Stimulated activated CD8-positive, alpha-beta memory T cell treated with anti-CD3 and anti-CD28 coated beads, Interleukin-15, amount 100 ng/mL, for 48 hours (primary cell): Measurements from ENCODE around the gene TGM5.
"Not testable (repeated sequence)": the region's sequence is repeated elsewhere in the genome, so short reads cannot be mapped to it uniquely, and the experiment has no call there.

ENCODE experiments used
- DNase-seq, 2 donors: peaks; one replicate each; pipeline ENCODE4 v3.0.0-alpha.2; 2020; ENCODE audit warnings: low read depth in 2 of 2

The TGM5 gene

DNA sequence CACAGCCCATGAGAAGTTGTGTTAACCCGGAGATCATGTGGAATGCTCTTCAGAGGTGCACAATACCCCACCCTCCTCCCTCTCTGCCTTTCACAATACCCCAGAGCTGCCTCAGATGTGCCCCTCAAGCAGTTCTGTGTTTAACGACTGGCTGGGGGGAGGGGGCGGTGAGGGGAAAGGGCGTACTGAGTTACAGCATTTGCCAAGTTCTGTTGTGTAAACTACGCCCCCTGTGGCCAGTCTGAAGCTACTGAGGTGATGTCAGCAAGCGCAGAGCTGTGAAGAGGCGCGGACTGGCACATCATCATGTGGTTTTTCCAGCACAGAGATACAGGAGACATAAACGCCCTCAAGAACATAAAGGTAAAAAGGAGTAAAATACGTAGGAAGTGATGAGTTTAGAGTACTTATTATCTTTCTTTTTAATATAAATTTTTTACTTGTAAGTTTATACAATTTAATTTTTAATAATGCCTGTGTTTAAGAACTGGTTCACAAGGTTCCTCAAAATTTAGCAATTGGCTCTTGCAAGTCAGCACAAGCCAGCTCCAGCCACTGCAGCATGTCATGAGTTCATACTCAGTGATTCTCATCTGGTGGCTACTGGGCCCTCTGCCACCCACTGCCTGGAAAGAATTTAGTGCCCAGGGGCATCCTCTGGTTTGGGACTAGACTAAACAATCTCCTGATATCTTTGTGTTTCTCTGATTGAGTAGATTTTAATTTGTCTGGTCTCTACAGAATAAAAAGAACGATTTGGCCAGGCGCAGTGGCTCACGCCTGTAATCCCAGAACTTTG, 47.6 kb downstream of the TGM5 start:
- no peak for DNase-seq

DNA sequence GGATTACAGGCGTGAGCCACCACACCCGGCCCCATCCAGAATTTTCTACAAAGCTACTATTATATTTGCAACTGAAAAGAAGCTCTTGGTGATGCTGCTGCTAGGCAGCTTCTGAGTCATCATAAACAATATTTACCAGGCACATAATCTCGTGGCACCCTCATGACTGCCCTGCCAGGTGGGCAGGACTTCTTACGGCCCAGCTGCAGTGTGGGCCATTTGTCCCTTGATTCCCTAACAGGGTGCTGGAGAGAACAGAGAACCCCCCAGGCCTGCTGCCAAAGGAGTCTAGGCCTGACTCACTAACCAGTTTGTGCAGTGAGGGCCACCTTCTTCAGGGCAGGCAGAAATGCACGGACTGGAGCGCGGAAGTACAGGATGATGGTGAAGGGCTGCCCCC, 50.8 kb downstream of the TGM5 start:
- DNase-seq: no peak

GRCh38 chr15:43214592-43215295, 52.0 kb downstream of the TGM5 start:
- DNase-seq: no peak

GRCh38 chr15:43214169-43214568, 52.6 kb downstream of the TGM5 start:
- no peak for DNase-seq

DNA sequence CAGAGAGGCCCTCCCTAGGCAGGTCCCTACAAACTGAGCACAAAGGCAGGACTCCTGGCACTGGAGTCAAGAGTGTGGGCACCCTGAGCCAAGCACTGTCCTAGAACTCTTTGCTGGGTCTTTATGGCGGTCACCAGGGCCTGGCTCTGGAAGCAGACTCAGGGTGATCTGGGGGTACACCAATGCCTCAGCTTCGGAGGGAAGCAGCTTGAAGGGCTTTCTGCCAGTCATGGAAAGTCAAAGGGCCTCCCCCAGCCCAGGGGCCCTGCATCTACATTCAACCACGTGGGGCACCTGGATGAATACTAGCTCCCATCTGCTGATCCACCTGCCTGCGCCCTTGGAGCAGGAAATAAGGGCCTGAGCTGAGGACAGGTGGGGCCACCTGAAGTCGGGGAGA, 53.3 kb downstream of the TGM5 start:
- DNase-seq: no peak

DNA sequence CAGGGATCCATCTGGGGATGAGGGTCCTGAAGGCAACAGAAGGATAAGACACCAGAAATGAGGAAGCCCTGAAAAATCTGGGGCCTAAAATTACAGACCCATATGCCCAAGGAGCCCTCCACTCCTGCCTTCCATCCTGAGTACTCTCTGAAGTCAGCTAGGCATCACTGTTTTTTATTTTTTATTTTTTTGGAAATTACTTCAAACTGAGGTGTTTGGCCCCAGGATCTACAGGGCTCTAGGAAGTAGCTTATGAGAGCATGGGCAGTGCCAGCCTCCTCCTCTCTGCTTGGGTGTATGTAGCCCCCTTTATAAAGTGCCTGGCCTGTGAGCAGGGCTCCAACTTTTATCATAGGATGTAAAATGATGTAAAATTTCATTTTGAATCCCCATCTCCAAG, 53.8 kb downstream of the TGM5 start:
- DNase-seq: no peak

GRCh38 chr15:43212299-43212698, 54.4 kb downstream of the TGM5 start:
- DNase-seq: no peak

DNA sequence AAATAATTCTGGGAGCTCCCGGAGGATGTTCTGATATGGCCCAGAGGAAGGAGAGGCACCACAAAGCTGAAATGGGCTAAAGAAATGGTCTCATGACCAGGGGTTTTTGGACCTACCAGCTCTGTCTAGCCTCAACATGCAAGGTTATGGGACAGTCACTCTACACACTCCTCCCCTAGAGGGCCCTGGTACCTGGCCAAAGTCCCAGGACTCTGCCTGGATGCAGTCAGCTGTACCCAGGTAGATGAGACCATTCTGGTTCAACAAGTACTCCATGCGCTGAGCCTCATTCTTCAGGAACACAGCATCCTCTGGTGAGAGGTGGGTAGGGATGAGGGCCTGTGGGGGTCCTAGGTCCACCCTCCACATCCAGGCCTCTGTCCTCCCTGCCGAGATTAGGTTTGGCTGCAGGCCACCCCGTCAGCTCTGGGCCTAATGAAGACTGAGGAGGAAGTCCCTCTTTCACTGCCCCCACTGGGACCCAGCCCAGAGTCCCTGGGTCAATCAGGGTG, 55.4 kb downstream of the TGM5 start:
- DNase-seq: no peak

DNA sequence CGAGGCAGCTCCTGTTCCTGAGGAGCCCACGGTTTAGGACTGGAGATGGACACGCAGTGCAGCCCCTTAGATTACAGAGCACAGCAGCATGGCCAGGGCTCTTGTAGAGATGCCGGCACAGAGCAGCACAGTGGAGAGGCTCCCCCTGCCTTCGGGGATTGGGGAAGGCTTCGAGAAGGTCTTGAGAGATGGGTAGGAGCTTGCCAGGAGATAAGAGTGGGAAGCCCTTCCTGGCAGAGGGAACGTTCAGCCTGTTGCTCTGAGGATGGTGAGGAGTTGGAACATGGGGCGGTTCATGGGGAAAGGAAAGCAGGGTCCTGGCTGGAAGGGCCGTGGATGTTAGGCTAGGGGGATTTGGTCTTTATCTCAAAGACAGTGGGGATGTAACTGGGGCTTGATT, 55.9 kb downstream of the TGM5 start:
- DNase-seq: no peak

GRCh38 chr15:43210172-43210745, 56.5 kb downstream of the TGM5 start:
- DNase-seq: no peak

DNA sequence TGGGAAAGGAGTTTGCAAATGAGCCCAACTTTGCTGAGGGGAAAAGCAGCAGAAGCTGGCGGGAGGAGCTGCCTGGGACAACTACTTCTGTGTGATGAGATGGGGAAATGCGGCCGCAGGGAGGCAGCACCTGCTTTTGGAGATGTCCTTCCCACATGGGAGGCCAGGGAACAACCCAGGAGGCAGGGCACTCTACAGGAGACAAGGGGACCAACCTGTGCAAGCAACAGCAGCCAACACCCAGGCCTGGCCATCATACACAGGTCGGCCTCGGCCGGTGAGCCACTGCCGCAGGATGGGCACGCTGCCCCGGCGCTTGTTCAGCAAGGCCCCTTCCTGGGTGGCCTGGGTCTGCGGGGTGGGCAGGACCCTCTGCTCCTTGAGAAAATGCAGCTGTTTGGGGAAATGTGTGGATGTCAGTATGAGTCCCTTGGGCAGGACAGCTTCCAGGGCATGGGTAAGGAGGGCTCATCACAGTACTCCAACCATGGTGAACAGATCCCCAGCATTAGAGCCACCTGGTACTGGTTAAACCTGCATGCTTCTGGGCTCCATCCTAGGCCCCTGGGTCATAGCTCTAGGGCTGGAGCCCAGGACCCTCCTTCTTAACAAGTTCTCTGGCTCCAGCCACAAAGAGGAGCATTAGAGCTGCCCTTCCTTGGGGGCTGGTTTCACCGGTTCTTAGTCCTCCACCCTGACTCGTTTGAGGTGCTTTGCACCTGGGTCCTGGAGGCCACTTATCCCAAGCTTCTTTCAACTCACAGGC, 57.5 kb downstream of the TGM5 start:
- DNase-seq: no peak

GRCh38 chr15:43208052-43209002, 58.4 kb downstream of the TGM5 start:
- DNase-seq: no peak

DNA sequence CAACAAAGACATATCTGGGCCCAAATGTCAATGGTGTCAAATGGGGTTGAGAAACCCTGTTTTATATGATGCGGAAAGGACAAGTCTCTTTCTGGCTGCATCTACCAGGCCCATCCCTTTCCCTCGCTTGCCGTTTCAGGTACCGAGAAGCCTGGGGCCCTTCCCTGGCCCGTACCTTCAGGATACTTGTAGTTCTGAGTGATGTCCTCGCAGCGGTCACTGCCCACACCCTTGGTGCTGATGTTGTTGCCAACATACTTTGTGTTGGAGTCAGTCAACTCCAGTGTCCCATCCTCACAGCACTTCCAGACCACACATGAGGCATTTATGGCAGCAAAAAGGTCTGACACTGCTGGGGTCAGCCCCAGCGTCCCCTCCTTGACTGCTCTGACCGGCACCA, 59.7 kb downstream of the TGM5 start:
- no peak for DNase-seq

GRCh38 chr15:43206054-43206453, 60.7 kb downstream of the TGM5 start:
- DNase-seq: no peak

- DNase-seq: peak; percentile 21
These were observed 62.5 kb downstream of the TGM5 start for GRCh38 chr15:43204016-43204901.

- DNase-seq: no peak
These were observed 66.7 kb downstream of the TGM5 start for GRCh38 chr15:43199945-43200488.

DNA sequence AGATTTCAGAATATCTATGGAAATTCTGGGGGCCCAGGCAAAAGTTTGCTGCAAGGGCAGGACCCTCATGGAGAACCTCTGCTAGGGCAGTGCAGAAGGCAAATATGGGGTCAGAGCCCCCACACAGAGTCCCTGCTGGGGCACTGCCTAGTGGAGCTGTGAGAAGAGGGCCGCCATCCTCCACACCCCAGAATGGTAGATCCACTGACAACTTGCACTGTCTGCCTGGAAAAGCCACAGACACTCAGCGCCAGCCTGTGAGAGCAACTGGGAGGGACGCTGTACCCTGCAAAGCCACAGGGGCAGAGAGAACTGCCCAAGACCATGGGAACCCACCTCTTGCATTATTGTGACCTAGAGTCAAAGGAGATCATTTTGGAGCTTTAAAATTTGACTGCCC, 67.7 kb downstream of the TGM5 start:
- DNase-seq: no peak

DNA sequence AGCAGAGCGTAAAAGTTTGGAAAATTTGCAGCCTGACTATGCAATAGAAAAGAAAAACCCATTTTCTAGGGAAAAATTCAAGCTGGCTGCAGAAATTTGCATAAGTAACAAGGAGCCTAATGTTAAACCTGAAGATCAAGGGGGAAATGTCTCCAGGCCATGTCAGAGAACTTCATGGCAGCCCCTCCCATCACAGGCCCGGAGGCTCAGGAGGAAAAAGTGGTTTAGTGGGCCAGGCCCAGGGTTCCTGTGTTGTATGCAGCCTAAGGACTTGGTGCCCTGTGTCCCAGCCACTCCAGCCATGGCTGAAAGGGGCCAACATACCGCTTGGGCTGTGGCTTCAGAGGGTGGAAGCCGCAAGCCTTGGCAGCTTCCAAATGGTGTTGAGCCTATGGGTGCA, 68.2 kb downstream of the TGM5 start:
- DNase-seq: not testable (repeated sequence)

DNA sequence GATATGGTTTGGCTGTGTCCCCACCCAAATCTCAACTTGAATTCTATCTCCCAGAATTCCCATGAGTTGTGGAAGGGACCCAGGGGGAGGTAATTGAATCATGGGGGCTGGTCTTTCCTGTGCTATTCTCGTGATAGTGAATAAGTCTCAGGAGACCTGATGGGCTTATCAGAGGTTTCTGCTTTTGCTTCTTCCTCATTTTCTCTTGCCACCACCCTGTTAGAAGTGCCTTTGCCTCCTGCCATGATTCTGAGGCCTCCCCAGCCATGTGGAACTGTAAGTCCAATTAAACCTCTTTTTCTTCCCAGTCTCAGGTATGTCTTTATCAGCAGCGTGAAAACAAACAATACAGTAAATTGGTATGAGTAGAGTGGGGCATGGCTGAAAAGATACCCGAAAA, 69.0 kb downstream of the TGM5 start:
- DNase-seq: not testable (repeated sequence)
